Loucy (cell line): ENCODE data around the gene CCDC28B.

Source experiments
- H2AFZ ChIP-seq: fragments of 200-600 bp; sonication (generic); 2 replicates; pipeline ENCODE4 v1.6.0; 2016; ENCODE audit warnings: antibody characterized with exemption, mild to moderate bottlenecking, low read length, moderate library complexity
- H3F3A ChIP-seq: fragments of 200-600 bp; 2 replicates; pipeline ENCODE4 v1.6.0; 2016; ENCODE audit warnings: antibody characterized with exemption, low read depth, mild to moderate bottlenecking
- H3K27me3 ChIP-seq: fragments of 200-600 bp; sonication (generic); 2 replicates; pipeline ENCODE4 v1.6.1; 2014; ENCODE audit warnings: low read length, mild to moderate bottlenecking; ENCODE audit not compliant: insufficient read depth, poor library complexity, severe bottlenecking
- H3K36me3 ChIP-seq: fragments of 200-600 bp; sonication (generic); 2 replicates; pipeline ENCODE4 v1.6.1; 2016; ENCODE audit warnings: low read length; ENCODE audit not compliant: insufficient read depth
- H3K4me1 ChIP-seq: fragments of 200-600 bp; sonication (generic); 2 replicates; pipeline ENCODE4 v1.5.1; 2014; ENCODE audit warnings: low read length, mild to moderate bottlenecking; ENCODE audit not compliant: insufficient read depth, poor library complexity, severe bottlenecking
- H3K4me2 ChIP-seq: fragments of 200-600 bp; sonication (generic); 2 replicates; pipeline ENCODE4 v1.6.0; 2014; ENCODE audit warnings: antibody characterized with exemption, low read length, low read depth, mild to moderate bottlenecking; ENCODE audit not compliant: poor library complexity, severe bottlenecking
- H3K4me3 ChIP-seq: fragments of 200-600 bp; sonication (generic); 2 replicates; pipeline ENCODE4 v1.5.1; 2014; ENCODE audit warnings: low read length, mild to moderate bottlenecking, mixed read lengths; ENCODE audit not compliant: poor library complexity, severe bottlenecking
- H3K79me2 ChIP-seq: fragments of 200-600 bp; sonication (generic); 2 replicates; pipeline ENCODE4 v1.6.1; 2014; ENCODE audit warnings: low read length; ENCODE audit not compliant: insufficient read depth
- H3K9ac ChIP-seq: fragments of 200-600 bp; sonication (generic); 2 replicates; pipeline ENCODE4 v1.6.0; 2014; ENCODE audit warnings: mild to moderate bottlenecking, low read depth, low read length, moderate library complexity; ENCODE audit not compliant: poor library complexity, severe bottlenecking
- H3K9me2 ChIP-seq: fragments of 200-600 bp; sonication (generic); replicated peaks from 2 replicates; pipeline ENCODE4 v1.6.1; 2016; ENCODE audit warnings: low read depth, low read length, mixed read lengths
- H3K9me3 ChIP-seq: fragments of 200-600 bp; sonication (generic); 2 replicates; pipeline ENCODE4 v1.6.1; 2014; ENCODE audit warnings: mild to moderate bottlenecking, antibody characterized with exemption, low read length, low read depth; ENCODE audit not compliant: insufficient read depth
- H4K20me1 ChIP-seq: fragments of 200-600 bp; sonication (generic); 2 replicates; pipeline ENCODE4 v1.6.0; 2014; ENCODE audit warnings: antibody characterized with exemption, low read length, mild to moderate bottlenecking; ENCODE audit not compliant: insufficient read depth, poor library complexity, severe bottlenecking
- EZH2phosphoT487 ChIP-seq: fragments of 200-600 bp; IDR thresholded peaks from 2 replicates; pipeline ENCODE4 v1.6.1; 2018; ENCODE audit warnings: antibody characterized with exemption, mild to moderate bottlenecking, moderate library complexity, borderline replicate concordance
- TF ChIP-seq, protein P1 (sequence below): fragments of 200-600 bp; sonication (generic); conservative IDR thresholded peaks from 2 replicates; pipeline ENCODE4 v1.5.1; 2014; ENCODE audit warnings: mild to moderate bottlenecking, antibody characterized with exemption, low read length

The CCDC28B gene

DNA sequence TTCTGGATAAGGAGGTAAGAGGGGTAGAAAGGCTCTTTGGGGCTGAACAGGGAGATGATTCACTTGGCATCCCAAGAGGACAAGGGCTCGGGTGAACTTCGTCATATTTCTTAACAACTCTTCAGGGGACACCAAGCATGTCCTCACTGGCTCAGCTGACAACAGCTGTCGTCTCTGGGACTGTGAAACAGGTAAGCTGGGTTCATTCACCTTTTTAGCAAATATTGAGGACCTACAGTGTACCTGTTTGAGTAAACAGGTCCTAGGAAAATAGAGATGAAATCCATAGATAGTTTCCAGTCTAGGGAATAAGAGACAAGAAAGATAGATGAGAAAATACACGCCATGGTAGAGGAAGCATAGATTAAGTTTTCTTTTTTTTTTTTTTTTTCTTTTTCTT lies 23.9 kb downstream of the CCDC28B start:
- Histone ChIP-seq H3K36me3 (peaks cover 13% of the 10 kb centered on the region), H3K9ac (peak overlapping the region; percentile 85), H3K79me2 (peaks cover 22% of the 10 kb centered on the region)

GRCh38 chr1:32228771-32229170 lies 28.4 kb downstream of the CCDC28B start:
- Histone ChIP-seq H4K20me1 (no peaks in the 10 kb centered on the region), H3K27me3 (no peaks in the 10 kb centered on the region), H3F3A (no peaks in the 10 kb centered on the region), H3K79me2 (peaks cover 6% of the 10 kb centered on the region; the same call in 1 of the 2 replicates), H3K4me3 (no peak overlapping the region), H3K4me2 (no peak overlapping the region), H3K9ac (no peak overlapping the region), H3K9me3 (no peaks in the 10 kb centered on the region), H3K36me3 (peaks cover 20% of the 10 kb centered on the region), H3K9me2 (no peaks in the 10 kb centered on the region), H2AFZ (no peak overlapping the region), H3K4me1 (peaks cover 6% of the 10 kb centered on the region)
- TF ChIP-seq, protein P1, sequence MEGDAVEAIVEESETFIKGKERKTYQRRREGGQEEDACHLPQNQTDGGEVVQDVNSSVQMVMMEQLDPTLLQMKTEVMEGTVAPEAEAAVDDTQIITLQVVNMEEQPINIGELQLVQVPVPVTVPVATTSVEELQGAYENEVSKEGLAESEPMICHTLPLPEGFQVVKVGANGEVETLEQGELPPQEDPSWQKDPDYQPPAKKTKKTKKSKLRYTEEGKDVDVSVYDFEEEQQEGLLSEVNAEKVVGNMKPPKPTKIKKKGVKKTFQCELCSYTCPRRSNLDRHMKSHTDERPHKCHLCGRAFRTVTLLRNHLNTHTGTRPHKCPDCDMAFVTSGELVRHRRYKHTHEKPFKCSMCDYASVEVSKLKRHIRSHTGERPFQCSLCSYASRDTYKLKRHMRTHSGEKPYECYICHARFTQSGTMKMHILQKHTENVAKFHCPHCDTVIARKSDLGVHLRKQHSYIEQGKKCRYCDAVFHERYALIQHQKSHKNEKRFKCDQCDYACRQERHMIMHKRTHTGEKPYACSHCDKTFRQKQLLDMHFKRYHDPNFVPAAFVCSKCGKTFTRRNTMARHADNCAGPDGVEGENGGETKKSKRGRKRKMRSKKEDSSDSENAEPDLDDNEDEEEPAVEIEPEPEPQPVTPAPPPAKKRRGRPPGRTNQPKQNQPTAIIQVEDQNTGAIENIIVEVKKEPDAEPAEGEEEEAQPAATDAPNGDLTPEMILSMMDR, result no peak
- no peak for TF ChIP-seq EZH2phosphoT487

More for the DNA sequence above, 23.9 kb downstream of the CCDC28B start:
- peak overlapping the region; percentile 91 for H3K4me2 ChIP-seq
- no peaks in the 10 kb centered on the region for H3K27me3 ChIP-seq
- no peak overlapping the region for H2AFZ ChIP-seq
- no peaks in the 10 kb centered on the region for H3K9me3 ChIP-seq
- H3K4me1 ChIP-seq, result peaks cover 27% of the 10 kb centered on the region
- peak overlapping the region; percentile 90 for H3K4me3 ChIP-seq
- H4K20me1 ChIP-seq, result no peaks in the 10 kb centered on the region
- TF ChIP-seq, protein P1, result no peak
- TF ChIP-seq EZH2phosphoT487, result no peak
- H3F3A ChIP-seq, result no peaks in the 10 kb centered on the region
- no peaks in the 10 kb centered on the region for H3K9me2 ChIP-seq

DNA sequence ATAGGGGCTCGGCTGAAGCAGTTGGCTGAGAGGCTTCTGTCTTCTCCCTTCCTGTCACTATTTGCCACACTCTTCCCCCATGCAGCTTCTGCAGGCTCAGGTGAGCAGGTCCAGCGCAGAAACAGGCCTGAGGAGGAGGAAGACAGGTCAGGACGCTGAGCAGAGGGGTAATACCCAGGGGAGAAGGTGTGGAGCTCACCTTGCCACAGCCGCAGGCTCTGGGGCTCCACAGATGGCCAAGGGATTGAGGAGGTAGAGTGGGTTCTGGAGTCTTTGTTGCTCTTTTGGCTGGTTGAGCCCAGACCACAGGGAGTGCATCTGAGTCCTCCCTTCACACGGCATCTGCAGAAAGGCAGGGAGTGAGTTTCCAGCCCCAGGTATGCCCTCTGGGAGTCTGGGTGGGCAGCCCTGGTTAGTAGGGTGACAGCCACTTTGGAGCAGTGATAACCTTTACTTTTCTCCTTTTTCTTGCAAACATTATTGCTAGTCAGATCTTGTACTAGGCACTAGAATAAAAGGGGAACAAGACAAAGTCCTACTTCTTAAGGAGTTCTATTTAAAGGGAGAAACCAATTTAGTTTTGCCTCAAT lies 31.5 kb downstream of the CCDC28B start:
- Histone ChIP-seq H3K4me2 (no peak overlapping the region), H3K27me3 (no peaks in the 10 kb centered on the region), H3K9me2 (no peaks in the 10 kb centered on the region), H3K9me3 (no peaks in the 10 kb centered on the region), H3K9ac (no peak overlapping the region), H3K4me1 (no peaks in the 10 kb centered on the region), H3K79me2 (no peaks in the 10 kb centered on the region), H3F3A (no peaks in the 10 kb centered on the region), H3K4me3 (no peak overlapping the region), H4K20me1 (no peaks in the 10 kb centered on the region), H2AFZ (no peak overlapping the region), H3K36me3 (peaks cover 20% of the 10 kb centered on the region)
- no peak for TF ChIP-seq EZH2phosphoT487
- TF ChIP-seq, protein P1, result no peak
